HG03066 (cell line): ENCODE measurements around the gene PLCD3.
A peak's percentile ranks its signal among the peaks of the same experiment; 100 is the strongest.
"Not testable (repeated sequence)": the region's sequence is repeated elsewhere in the genome, so short reads cannot be mapped to it uniquely, and the experiment has no call there.

Source experiments
- ATAC-seq: cut with Tn5 transposase; IDR thresholded peaks from one replicate; pipeline ENCODE4 v1.9.1; 2021; ENCODE audit warnings: low read depth; ENCODE audit not compliant: unreplicated experiment

The PLCD3 gene

GRCh38 chr17:45135192-45135977 is 3.1 kb upstream of the PLCD3 start, which contains the start of gene ACBD4:
Gene ACBD4, plus strand, starts transcription at chr17:45135687. Its CDS starts 458 bp downstream, at chr17:45136145.
- ATAC-seq: peak; percentile 71

- ATAC-seq: peak; percentile 39
Measured at GRCh38 chr17:45132572-45133463, 503 bp upstream of the PLCD3 start.

- no peak for ATAC-seq
Measured at GRCh38 chr17:45131616-45132319, 547 bp downstream of the PLCD3 start.

GRCh38 chr17:45130681-45131615 is 1.4 kb downstream of the PLCD3 start:
- no peak for ATAC-seq

- ATAC-seq: no peak
Measured at GRCh38 chr17:45129940-45130680, 2.2 kb downstream of the PLCD3 start.

- ATAC-seq: no peak
Measured at GRCh38 chr17:45129426-45129939, 2.8 kb downstream of the PLCD3 start.

GRCh38 chr17:45128989-45129388 is 3.3 kb downstream of the PLCD3 start:
- ATAC-seq: no peak

- no peak for ATAC-seq
Measured at GRCh38 chr17:45128331-45128730, 4.0 kb downstream of the PLCD3 start.

GRCh38 chr17:45127548-45128300 is 4.6 kb downstream of the PLCD3 start:
- ATAC-seq: no peak

GRCh38 chr17:45127207-45127547 is 5.1 kb downstream of the PLCD3 start:
- ATAC-seq: no peak

GRCh38 chr17:45125509-45125908 is 6.8 kb downstream of the PLCD3 start:
- no peak for ATAC-seq

- not testable (repeated sequence) for ATAC-seq
Measured at GRCh38 chr17:45124797-45125122, 7.6 kb downstream of the PLCD3 start.

- no peak for ATAC-seq
Measured at GRCh38 chr17:45123930-45124796, 8.2 kb downstream of the PLCD3 start.

GRCh38 chr17:45123076-45123770 is 9.1 kb downstream of the PLCD3 start:
- no peak for ATAC-seq

GRCh38 chr17:45121055-45121454 is 11.3 kb downstream of the PLCD3 start:
- ATAC-seq: no peak

- no peak for ATAC-seq
Measured at GRCh38 chr17:45120558-45120957, 11.8 kb downstream of the PLCD3 start.

- no peak for ATAC-seq
Measured at GRCh38 chr17:45119964-45120363, 12.4 kb downstream of the PLCD3 start.
